GM23338 (cell line): ENCODE results near the gene TBC1D32. TPM values are rescaled to one million over a fixed set of nuclear protein-coding genes. Genes with fewer than 3 reads are reported as not detected.

Experiments
- ATAC-seq: fragments of 200-7000 bp; cut with Tn5 transposase; 3 replicates; pipeline ENCODE4 v1.9.1; 2020
- DNase-seq: peaks from one replicate; pipeline ENCODE4 v3.0.0-alpha.2; 2015; ENCODE audit warnings: low spot score
- H2AFZ ChIP-seq: fragments of 200-600 bp; sonication (generic); 2 replicates; pipeline ENCODE4 v1.8.0; 2016; ENCODE audit warnings: antibody characterized with exemption, mild to moderate bottlenecking, moderate library complexity
- H3F3A ChIP-seq: fragments of 200-600 bp; sonication (generic); replicated peaks from 2 replicates; pipeline ENCODE4 v1.8.0; 2017; ENCODE audit warnings: antibody characterized with exemption, mixed run types, low read depth
- H3K27ac ChIP-seq: fragments of 200-600 bp; sonication (generic); 2 replicates; pipeline ENCODE4 v1.6.1; 2016; ENCODE audit warnings: low read depth
- H3K27me3 ChIP-seq: fragments of 200-600 bp; sonication (generic); 2 replicates; pipeline ENCODE4 v1.8.0; 2016; ENCODE audit warnings: mild to moderate bottlenecking, mixed run types, moderate library complexity; ENCODE audit not compliant: insufficient read depth
- H3K36me3 ChIP-seq: fragments of 200-600 bp; sonication (generic); 2 replicates; pipeline ENCODE4 v1.8.0; 2016; ENCODE audit warnings: mild to moderate bottlenecking; ENCODE audit not compliant: insufficient read depth
- H3K4me1 ChIP-seq: fragments of 200-600 bp; sonication (generic); 2 replicates; pipeline ENCODE4 v1.8.0; 2016; ENCODE audit warnings: mild to moderate bottlenecking, moderate library complexity; ENCODE audit not compliant: insufficient read depth
- H3K4me2 ChIP-seq: fragments of 200-600 bp; sonication (generic); 2 replicates; pipeline ENCODE4 v1.7.1; 2017; ENCODE audit warnings: mixed run types
- H3K4me3 ChIP-seq: fragments of 200-600 bp; sonication (generic); 2 replicates; pipeline ENCODE4 v1.6.1; 2016; ENCODE audit warnings: mixed run types
- H3K79me2 ChIP-seq: fragments of 200-600 bp; sonication (generic); replicated peaks from 2 replicates; pipeline ENCODE4 v1.8.0; 2017; ENCODE audit warnings: mild to moderate bottlenecking; ENCODE audit not compliant: insufficient read depth
- H3K9me2 ChIP-seq: fragments of 200-600 bp; sonication (generic); 2 replicates; pipeline ENCODE4 v1.8.0; 2017; ENCODE audit not compliant: insufficient read depth
- H4K20me1 ChIP-seq: fragments of 200-600 bp; sonication (generic); replicated peaks from 2 replicates; pipeline ENCODE4 v1.8.0; 2017; ENCODE audit warnings: mild to moderate bottlenecking; ENCODE audit not compliant: insufficient read depth
- H3K27ac Mint-ChIP-seq: 2 replicates; pipeline ENCODE4 v1.8.0; 2020; ENCODE audit warnings: inconsistent platforms, mild to moderate bottlenecking, moderate library complexity, mixed read lengths
- H3K27me3 Mint-ChIP-seq: 3 replicates; pipeline ENCODE4 v1.8.0; 2022; ENCODE audit warnings: low read depth, mild to moderate bottlenecking, moderate library complexity, mixed read lengths, inconsistent platforms; ENCODE audit not compliant: insufficient read depth, poor library complexity
- H3K36me3 Mint-ChIP-seq: 3 replicates; pipeline ENCODE4 v1.8.0; 2021; ENCODE audit warnings: low read depth, mild to moderate bottlenecking, inconsistent platforms, moderate library complexity, mixed read lengths
- H3K4me1 Mint-ChIP-seq: 3 replicates; pipeline ENCODE4 v1.8.0; 2020; ENCODE audit warnings: mild to moderate bottlenecking, inconsistent platforms, mixed read lengths
- H3K4me3 Mint-ChIP-seq: 3 replicates; pipeline ENCODE4 v1.8.0; 2021; ENCODE audit warnings: moderate library complexity, mild to moderate bottlenecking, inconsistent platforms, mixed read lengths
- H3K9me3 Mint-ChIP-seq: 3 replicates; pipeline ENCODE4 v1.8.0; 2020; ENCODE audit warnings: moderate library complexity, mild to moderate bottlenecking, inconsistent platforms, mixed read lengths
- CREB1 ChIP-seq: fragments of 250-450 bp; sonication (Bioruptor Pico); IDR thresholded peaks from 2 replicates; pipeline ENCODE4 v1.5.0; 2020; ENCODE audit warnings: low read depth, mild to moderate bottlenecking, moderate library complexity
- EZH2 ChIP-seq: fragments of 200-600 bp; sonication (generic); IDR thresholded peaks from one replicate; pipeline ENCODE4 v1.8.0; 2017; ENCODE audit warnings: antibody characterized with exemption, mild to moderate bottlenecking, low read depth; ENCODE audit not compliant: unreplicated experiment
- EZH2phosphoT487 ChIP-seq: fragments of 200-600 bp; sonication (generic); IDR thresholded peaks from one replicate; pipeline ENCODE4 v1.8.1; 2018; ENCODE audit warnings: antibody characterized with exemption; ENCODE audit not compliant: unreplicated experiment
- JUNB ChIP-seq: IDR thresholded peaks from one replicate; pipeline ENCODE4 v1.6.1; 2016; ENCODE audit warnings: antibody characterized with exemption; ENCODE audit not compliant: unreplicated experiment
- NANOG ChIP-seq: IDR thresholded peaks from 2 replicates; pipeline ENCODE4 v1.6.1; 2016; ENCODE audit warnings: antibody characterized with exemption, borderline replicate concordance
- POLR2AphosphoS5 ChIP-seq: IDR thresholded peaks from 2 replicates; pipeline ENCODE4 v1.6.1; 2016; ENCODE audit warnings: antibody characterized with exemption, low read depth
- STAT1 ChIP-seq: IDR thresholded peaks from one replicate; pipeline ENCODE4 v1.6.1; 2016; ENCODE audit warnings: antibody characterized with exemption; ENCODE audit not compliant: unreplicated experiment
- ZNF114 ChIP-seq: fragments of 250-450 bp; sonication (Bioruptor Pico); IDR thresholded peaks from 2 replicates; pipeline ENCODE4 v1.5.0; 2020; ENCODE audit warnings: mild to moderate bottlenecking, moderate library complexity
- ZNF331 ChIP-seq: fragments of 250-450 bp; sonication (Bioruptor Pico); IDR thresholded peaks from 2 replicates; pipeline ENCODE4 v1.5.0; 2020; ENCODE audit warnings: low read depth, mild to moderate bottlenecking, moderate library complexity
- long read RNA-seq: library from polyadenylated mRNA; unstranded; transcript quantifications from one replicate; pipeline ENCODE4 v2.0.0, GENCODE V29; 2020; ENCODE audit not compliant: unreplicated experiment
- polyA plus RNA-seq: library from polyadenylated mRNA; unstranded; fragments of >200 nt; fragmentation: Nextera tagmentation; extraction: Ambion mirVana; gene quantifications from 2 replicates; pipeline ENCODE4 v1.2.1, GENCODE V29; 2016
- total RNA-seq: library from RNA; depleted of rRNA; stranded (reverse); fragments of >200 nt; shearing (Covaris generic); gene quantifications from 2 replicates; pipeline ENCODE4 v1.2.3, GENCODE V29; 2014; rRNA removed
- TF ChIP-seq, protein P1 (sequence below): fragments of 250-450 bp; sonication (Bioruptor Pico); IDR thresholded peaks from 2 replicates; pipeline ENCODE4 v1.5.0; 2020; ENCODE audit warnings: mild to moderate bottlenecking, moderate library complexity
- TF ChIP-seq, protein P2 (sequence below): IDR thresholded peaks from one replicate; pipeline ENCODE4 v1.6.1; 2018; ENCODE audit warnings: antibody characterized with exemption; ENCODE audit not compliant: unreplicated experiment

TBC1D32 gene
- total RNA-seq (10.4 and 16.1 TPM in 2 replicates), polyA plus RNA-seq (6.3 and 8.9 TPM in 2 replicates)
- long read RNA-seq, partial matches to known transcripts, result 1 of 3 reads
- long read RNA-seq, other reads (novel, unspliced or antisense), result 2 of 3 reads

DNA sequence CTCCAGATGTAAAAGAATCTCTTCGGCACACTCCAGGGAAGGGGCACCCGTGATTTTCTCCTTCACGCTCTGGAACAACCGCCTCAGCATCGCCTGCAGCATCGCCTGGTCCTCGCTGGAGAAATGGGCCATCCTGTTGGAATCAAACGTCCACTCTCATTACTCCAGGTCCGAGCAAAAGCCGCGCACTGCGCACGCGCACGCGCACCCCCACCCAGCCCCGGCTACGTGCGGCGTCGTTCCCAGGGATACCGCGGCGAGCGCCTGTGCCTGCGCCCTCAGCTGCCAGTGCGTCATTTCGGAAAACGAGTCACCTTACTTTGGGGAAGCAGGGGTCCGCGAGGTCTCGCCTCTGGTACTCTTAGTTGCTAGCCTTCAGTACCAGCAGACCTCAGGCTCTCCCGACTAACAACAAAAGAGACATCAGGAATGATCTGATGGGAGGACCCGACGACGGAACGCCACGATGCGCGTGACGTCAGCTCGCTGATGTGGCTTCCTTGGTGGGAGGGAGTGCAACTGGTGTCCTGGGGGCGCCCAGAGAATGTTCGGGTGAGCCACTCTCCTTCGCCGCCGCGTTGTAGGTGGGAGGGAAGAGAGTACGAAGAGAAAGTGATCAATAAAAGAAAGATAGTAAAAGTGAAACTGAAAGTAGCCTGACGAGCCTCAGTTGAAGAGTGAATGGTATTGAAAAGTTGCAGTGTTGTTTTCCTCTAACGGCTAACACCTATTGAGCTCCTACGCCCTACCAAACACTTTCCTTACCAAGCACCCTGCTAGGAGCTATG, at the start of gene TBC1D32:
TBC1D32 (minus strand) TSS at position 182 of the 788 bp plus-strand sequence; CDS start at position 132, 50 bp downstream.
- Mint-ChIP-seq H3K27me3 (peaks cover 4% of the 10 kb centered on the region), H3K4me1 (peaks cover 8% of the 10 kb centered on the region; the same call in 2 of the 3 replicates), H3K9me3 (no peaks in the 10 kb centered on the region; the same call in 1 of the 3 replicates), H3K36me3 (no peaks in the 10 kb centered on the region), H3K27ac (peak within 1 kb of the TSS; percentile 93), H3K4me3 (peak within 1 kb of the TSS; percentile 90)
- H3F3A ChIP-seq, result no peaks in the 10 kb centered on the region
- no peaks in the 10 kb centered on the region for H3K36me3 ChIP-seq
- no peaks in the 10 kb centered on the region for H3K9me2 ChIP-seq
- H3K79me2 ChIP-seq, result 0 out of 2 replicates have a peak, but pooled peaks cover 4% of the 10 kb centered on the region
- TF ChIP-seq, protein P1, sequence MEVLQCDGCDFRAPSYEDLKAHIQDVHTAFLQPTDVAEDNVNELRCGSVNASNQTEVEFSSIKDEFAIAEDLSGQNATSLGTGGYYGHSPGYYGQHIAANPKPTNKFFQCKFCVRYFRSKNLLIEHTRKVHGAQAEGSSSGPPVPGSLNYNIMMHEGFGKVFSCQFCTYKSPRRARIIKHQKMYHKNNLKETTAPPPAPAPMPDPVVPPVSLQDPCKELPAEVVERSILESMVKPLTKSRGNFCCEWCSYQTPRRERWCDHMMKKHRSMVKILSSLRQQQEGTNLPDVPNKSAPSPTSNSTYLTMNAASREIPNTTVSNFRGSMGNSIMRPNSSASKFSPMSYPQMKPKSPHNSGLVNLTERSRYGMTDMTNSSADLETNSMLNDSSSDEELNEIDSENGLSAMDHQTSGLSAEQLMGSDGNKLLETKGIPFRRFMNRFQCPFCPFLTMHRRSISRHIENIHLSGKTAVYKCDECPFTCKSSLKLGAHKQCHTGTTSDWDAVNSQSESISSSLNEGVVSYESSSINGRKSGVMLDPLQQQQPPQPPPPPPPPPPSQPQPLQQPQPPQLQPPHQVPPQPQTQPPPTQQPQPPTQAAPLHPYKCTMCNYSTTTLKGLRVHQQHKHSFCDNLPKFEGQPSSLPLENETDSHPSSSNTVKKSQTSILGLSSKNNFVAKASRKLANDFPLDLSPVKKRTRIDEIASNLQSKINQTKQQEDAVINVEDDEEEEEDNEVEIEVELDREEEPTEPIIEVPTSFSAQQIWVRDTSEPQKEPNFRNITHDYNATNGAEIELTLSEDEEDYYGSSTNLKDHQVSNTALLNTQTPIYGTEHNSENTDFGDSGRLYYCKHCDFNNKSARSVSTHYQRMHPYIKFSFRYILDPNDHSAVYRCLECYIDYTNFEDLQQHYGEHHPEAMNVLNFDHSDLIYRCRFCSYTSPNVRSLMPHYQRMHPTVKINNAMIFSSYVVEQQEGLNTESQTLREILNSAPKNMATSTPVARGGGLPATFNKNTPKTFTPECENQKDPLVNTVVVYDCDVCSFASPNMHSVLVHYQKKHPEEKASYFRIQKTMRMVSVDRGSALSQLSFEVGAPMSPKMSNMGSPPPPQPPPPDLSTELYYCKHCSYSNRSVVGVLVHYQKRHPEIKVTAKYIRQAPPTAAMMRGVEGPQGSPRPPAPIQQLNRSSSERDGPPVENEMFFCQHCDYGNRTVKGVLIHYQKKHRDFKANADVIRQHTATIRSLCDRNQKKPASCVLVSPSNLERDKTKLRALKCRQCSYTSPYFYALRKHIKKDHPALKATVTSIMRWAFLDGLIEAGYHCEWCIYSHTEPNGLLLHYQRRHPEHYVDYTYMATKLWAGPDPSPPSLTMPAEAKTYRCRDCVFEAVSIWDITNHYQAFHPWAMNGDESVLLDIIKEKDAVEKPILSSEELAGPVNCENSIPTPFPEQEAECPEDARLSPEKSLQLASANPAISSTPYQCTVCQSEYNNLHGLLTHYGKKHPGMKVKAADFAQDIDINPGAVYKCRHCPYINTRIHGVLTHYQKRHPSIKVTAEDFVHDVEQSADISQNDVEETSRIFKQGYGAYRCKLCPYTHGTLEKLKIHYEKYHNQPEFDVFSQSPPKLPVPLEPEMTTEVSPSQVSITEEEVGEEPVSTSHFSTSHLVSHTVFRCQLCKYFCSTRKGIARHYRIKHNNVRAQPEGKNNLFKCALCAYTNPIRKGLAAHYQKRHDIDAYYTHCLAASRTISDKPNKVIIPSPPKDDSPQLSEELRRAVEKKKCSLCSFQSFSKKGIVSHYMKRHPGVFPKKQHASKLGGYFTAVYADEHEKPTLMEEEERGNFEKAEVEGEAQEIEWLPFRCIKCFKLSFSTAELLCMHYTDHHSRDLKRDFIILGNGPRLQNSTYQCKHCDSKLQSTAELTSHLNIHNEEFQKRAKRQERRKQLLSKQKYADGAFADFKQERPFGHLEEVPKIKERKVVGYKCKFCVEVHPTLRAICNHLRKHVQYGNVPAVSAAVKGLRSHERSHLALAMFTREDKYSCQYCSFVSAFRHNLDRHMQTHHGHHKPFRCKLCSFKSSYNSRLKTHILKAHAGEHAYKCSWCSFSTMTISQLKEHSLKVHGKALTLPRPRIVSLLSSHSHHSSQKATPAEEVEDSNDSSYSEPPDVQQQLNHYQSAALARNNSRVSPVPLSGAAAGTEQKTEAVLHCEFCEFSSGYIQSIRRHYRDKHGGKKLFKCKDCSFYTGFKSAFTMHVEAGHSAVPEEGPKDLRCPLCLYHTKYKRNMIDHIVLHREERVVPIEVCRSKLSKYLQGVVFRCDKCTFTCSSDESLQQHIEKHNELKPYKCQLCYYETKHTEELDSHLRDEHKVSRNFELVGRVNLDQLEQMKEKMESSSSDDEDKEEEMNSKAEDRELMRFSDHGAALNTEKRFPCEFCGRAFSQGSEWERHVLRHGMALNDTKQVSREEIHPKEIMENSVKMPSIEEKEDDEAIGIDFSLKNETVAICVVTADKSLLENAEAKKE (CRISPR knock-in tag), result no peak
- TF ChIP-seq NANOG (no peak), ZNF331 (CRISPR knock-in tag) (no peak), JUNB (no peak), EZH2phosphoT487 (no peak), ZNF114 (CRISPR knock-in tag) (no peak), POLR2AphosphoS5 (peak; percentile 81), CREB1 (CRISPR knock-in tag) (peak; percentile 93), STAT1 (no peak), EZH2 (no peak)
- TF ChIP-seq, protein P2, sequence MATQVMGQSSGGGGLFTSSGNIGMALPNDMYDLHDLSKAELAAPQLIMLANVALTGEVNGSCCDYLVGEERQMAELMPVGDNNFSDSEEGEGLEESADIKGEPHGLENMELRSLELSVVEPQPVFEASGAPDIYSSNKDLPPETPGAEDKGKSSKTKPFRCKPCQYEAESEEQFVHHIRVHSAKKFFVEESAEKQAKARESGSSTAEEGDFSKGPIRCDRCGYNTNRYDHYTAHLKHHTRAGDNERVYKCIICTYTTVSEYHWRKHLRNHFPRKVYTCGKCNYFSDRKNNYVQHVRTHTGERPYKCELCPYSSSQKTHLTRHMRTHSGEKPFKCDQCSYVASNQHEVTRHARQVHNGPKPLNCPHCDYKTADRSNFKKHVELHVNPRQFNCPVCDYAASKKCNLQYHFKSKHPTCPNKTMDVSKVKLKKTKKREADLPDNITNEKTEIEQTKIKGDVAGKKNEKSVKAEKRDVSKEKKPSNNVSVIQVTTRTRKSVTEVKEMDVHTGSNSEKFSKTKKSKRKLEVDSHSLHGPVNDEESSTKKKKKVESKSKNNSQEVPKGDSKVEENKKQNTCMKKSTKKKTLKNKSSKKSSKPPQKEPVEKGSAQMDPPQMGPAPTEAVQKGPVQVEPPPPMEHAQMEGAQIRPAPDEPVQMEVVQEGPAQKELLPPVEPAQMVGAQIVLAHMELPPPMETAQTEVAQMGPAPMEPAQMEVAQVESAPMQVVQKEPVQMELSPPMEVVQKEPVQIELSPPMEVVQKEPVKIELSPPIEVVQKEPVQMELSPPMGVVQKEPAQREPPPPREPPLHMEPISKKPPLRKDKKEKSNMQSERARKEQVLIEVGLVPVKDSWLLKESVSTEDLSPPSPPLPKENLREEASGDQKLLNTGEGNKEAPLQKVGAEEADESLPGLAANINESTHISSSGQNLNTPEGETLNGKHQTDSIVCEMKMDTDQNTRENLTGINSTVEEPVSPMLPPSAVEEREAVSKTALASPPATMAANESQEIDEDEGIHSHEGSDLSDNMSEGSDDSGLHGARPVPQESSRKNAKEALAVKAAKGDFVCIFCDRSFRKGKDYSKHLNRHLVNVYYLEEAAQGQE, result no peak
- H3K4me1 ChIP-seq, result peaks cover 4% of the 10 kb centered on the region; the same call in 1 of the 2 replicates
- peak within 1 kb of the TSS; percentile 75 for H2AFZ ChIP-seq
- ATAC-seq (peak; percentile 98), DNase-seq (peak; percentile 91)
- no peaks in the 10 kb centered on the region for H3K27me3 ChIP-seq
- no peaks in the 10 kb centered on the region for H4K20me1 ChIP-seq
- peak within 1 kb of the TSS; percentile 82 for H3K4me2 ChIP-seq
- H3K27ac ChIP-seq, result peak within 1 kb of the TSS; percentile 72
- peak within 1 kb of the TSS; percentile 68 for H3K4me3 ChIP-seq
